ENCODE results near the gene AKAP12. TPM values are rescaled to one million over a fixed set of nuclear protein-coding genes. Genes with fewer than 3 reads are reported as not detected.

The AKAP12 gene
- 117 to 218 TPM (median 159 TPM) in 5 replicates for total RNA-seq (2022; extraction: Qiagen RNA extraction)

DNA sequence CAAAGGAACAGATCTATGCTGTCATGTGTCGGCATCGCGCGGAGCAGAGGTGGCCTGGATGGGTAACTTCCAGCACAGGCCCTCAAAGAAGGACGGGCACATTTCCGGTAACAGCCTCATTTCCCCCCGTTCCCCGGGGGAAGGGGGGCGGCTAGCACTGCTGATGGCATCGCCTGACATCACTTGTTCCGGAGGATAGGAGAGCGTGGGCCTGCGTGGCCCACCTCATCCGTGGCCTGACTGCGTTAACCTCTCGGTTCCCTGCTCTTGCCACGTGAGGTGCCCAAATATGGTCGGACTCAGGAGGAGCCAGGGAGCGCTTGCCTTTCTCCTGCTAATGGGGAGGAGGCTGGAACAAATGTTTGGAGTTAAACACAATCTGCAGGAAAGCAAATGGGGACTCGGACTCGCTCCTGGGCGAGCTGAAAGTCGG is at the start of gene AKAP12:
Gene AKAP12, plus strand, starts transcription at position 365 of the 433 bp plus-strand sequence. CDS start 596 bp downstream, outside the sequence.

GRCh38 chr6:151391471-151392413 is 152.0 kb downstream of the AKAP12 start, which contains the start of gene ZBTB2:
ZBTB2 (minus strand) TSS chr6:151391559; CDS start chr6:151373637, 17,922 bp downstream.

Other genes starting within 250 kb of the AKAP12 start
- gene ZBTB2, start 151.6 kb downstream of the AKAP12 start, total RNA-seq (2022; extraction: Qiagen RNA extraction), result 13.8 to 15.1 TPM (median 14.5 TPM) in 5 replicates
- gene RMND1, start 212.2 kb downstream of the AKAP12 start, total RNA-seq (2022; extraction: Qiagen RNA extraction), result 13.0 to 14.7 TPM (median 14.0 TPM) in 5 replicates